Esophagus muscularis mucosa (tissue), 4 donors: ENCODE results near the gene CALHM2. TPM values are rescaled to one million over a fixed set of nuclear protein-coding genes. Genes with fewer than 3 reads are reported as not detected.
"Not testable (repeated sequence)": the region's sequence is repeated elsewhere in the genome, so short reads cannot be mapped to it uniquely, and the experiment has no call there.

Source experiments
- DNase-seq: peaks from one replicate; pipeline ENCODE4 v3.0.0-alpha.2; 2017; ENCODE audit errors: extremely low spot score
- H3K27ac ChIP-seq, 4 donors: fragments of 200-600 bp; sonication (generic); replicated peaks in 1 of 4; 1 replicate in 3 of 4; 2 replicates in 1 of 4; pipeline ENCODE4 v1.5.1; 2016 to 2019; ENCODE audit warnings: mild to moderate bottlenecking in 1 of 4
- H3K27me3 ChIP-seq, 4 donors: fragments of 200-600 bp; sonication (generic); one replicate each; pipeline versions ENCODE4 v1.5.1 to v1.6.0; 2016 to 2019
- H3K36me3 ChIP-seq, 4 donors: fragments of 200-600 bp; sonication (generic); one replicate each; pipeline ENCODE4 v1.5.1; 2016 to 2019
- H3K4me1 ChIP-seq, 4 donors: fragments of 200-600 bp; sonication (generic); one replicate each; pipeline ENCODE4 v1.5.1; 2016 to 2019
- H3K4me3 ChIP-seq, 4 donors: fragments of 200-600 bp; sonication (generic); 1 replicate in 2 of 4; 2 replicates in 2 of 4; pipeline ENCODE4 v1.5.1; 2016 to 2019; ENCODE audit warnings: mild to moderate bottlenecking in 4 of 4, moderate library complexity in 1 of 4
- H3K9me3 ChIP-seq, 4 donors: fragments of 200-600 bp; sonication (generic); 1 replicate in 3 of 4; 2 replicates in 1 of 4; pipeline ENCODE4 v1.5.1; 2016 to 2019
- CTCF ChIP-seq, 3 experiments: fragments of 200-600 bp in 2 of 3; fragments of 450-650 bp in 1 of 3; sonication (generic) in 2 of 3; IDR thresholded peaks; one replicate each; pipeline ENCODE4 v1.5.1; 2017 to 2019; ENCODE audit warnings: antibody characterized with exemption in 3 of 3, mild to moderate bottlenecking in 2 of 3, moderate library complexity in 1 of 3
- EP300 ChIP-seq: sonication (generic); formaldehyde crosslinking; IDR thresholded peaks from one replicate; pipeline ENCODE4 v1.6.1; 2017; ENCODE audit warnings: antibody characterized with exemption
- POLR2A ChIP-seq: fragments of 450-650 bp; IDR thresholded peaks from one replicate; pipeline ENCODE4 v1.6.1; 2017; ENCODE audit warnings: antibody characterized with exemption, moderate library complexity, mild to moderate bottlenecking, low read depth
- POLR2AphosphoS5 ChIP-seq, 2 donors: sonication (generic); formaldehyde crosslinking; IDR thresholded peaks; one replicate each; pipeline ENCODE4 v1.6.1; 2017; ENCODE audit warnings: antibody characterized with exemption in 2 of 2
- WGBS: methylation state at CpG from one replicate; pipeline ENCODE4 v1.1.5; 2018; 5-methylcytosine and 5-hydroxymethylcytosine counted together
- intact Hi-C: fragments of 100-400 bp; cut with DNase I; formaldehyde crosslinking; loops from one replicate; pipeline ENCODE4 v1.15.1; 2023
- total RNA-seq, 4 donors: library from RNA; depleted of rRNA; stranded (reverse); fragments of >200 nt; gene quantifications; one replicate each; pipeline versions ENCODE4 v1.1.0 to v1.2.1, GENCODE V29; 2016

CALHM2 gene
- total RNA-seq, 4 donors from 2014 or later = 44.4 to 69.9 (median 62.8) TPM

DNA sequence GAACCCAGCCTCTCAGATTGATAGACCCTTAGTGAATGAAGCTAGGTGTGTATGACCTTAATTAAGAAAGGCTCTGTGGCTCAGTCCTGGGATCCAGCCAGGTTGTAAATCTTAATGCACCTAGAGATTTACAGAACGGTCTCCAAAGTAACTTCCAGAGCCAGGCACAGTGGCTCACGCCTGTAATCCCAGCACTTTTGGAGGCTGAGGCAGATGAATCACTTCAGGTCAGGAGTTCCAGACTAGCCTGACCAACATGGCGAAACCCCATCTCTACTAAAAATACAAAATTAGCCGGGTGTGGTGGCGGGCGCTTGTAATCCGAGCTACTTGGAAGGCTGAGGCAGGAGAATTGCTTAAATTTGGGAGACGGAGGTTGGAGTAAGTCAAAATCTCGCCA lies 24.3 kb downstream of the CALHM2 start:
- no peak for DNase-seq
- 92% methylated on average over 9 of the region's 9 CpGs for WGBS
- intact Hi-C loops = no loop called here
- no peak overlapping the region for H3K27ac ChIP-seq
- peaks cover 39 to 94% (median 80%) of the 10 kb centered on the region in 4 donors for H3K36me3 ChIP-seq
- peaks cover 0 to 7% (median 3%) of the 10 kb centered on the region in 4 donors for H3K4me1 ChIP-seq
- TF ChIP-seq EP300 (no peak), POLR2AphosphoS5 (IDR thresholded peaks at IDR 0.05) (no peak), POLR2A (no peak), CTCF (IDR thresholded peaks at IDR 0.05) (no peak)
- H3K27me3 ChIP-seq = no peaks in the 10 kb centered on the region
- no peak overlapping the region for H3K4me3 ChIP-seq
- no peaks in the 10 kb centered on the region for H3K9me3 ChIP-seq

DNA sequence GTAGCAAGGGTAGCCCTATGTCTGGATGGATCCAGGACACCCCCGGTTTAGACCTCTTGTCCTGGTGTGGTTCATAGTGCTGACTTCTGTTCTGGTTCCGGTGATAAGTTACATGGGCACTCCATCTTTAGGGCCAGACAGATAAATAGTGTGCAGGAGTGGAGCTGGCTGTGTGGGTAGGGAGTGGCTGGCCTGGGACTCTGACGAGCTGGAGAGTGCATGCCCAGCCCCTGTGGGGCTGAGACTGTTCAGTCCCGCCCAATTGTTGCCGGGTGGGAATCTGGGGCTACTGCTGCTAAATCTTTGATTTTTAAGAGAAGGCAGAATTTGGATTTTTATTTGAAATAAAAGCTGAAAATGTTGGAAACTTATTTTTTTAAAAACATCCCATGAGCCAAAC lies 28.4 kb downstream of the CALHM2 start:
- Histone ChIP-seq H3K4me3 (no peak overlapping the region), H3K4me1 (no peaks in the 10 kb centered on the region), H3K9me3 (no peaks in the 10 kb centered on the region), H3K27me3 (no peaks in the 10 kb centered on the region), H3K36me3 (peaks cover 70 to 99% (median 91%) of the 10 kb centered on the region in 4 donors), H3K27ac (no peak overlapping the region)
- intact Hi-C loops = no loop called here
- TF ChIP-seq POLR2A (no peak), CTCF (IDR thresholded peaks at IDR 0.05) (no peak)
- no peak for DNase-seq
- 88% methylated on average over 5 of the region's 5 CpGs for whole genome bisulfite sequencing

DNA sequence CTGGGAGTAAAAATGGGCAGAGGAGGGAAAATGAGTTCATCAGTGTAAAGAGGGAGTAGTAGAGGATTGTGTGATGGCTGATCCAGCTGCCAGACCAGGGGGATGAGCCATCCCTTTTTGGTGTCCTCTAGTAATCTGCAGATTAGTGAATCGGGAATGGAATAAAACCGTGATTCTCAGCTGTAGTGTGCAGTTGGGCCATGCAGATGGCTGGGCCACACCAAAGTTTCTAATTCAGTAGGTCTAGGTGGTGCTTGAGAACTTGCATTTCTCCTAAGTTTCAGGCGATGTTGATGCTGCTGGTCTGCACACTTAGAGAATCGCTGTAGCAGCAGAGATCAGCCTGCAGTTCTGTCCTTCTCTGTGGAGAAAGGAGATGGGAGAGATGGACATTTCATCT lies 33.1 kb downstream of the CALHM2 start:
- 95% methylated on average over 4 of the region's 4 CpGs for WGBS
- Histone ChIP-seq H3K4me3 (no peak overlapping the region), H3K9me3 (no peaks in the 10 kb centered on the region), H3K36me3 (peaks cover 78 to 100% (median 95%) of the 10 kb centered on the region in 4 donors), H3K4me1 (no peaks in the 10 kb centered on the region), H3K27ac (no peak overlapping the region), H3K27me3 (no peaks in the 10 kb centered on the region)
- no peak for TF ChIP-seq CTCF (IDR thresholded peaks at IDR 0.05)
- TF ChIP-seq POLR2A = no peak
- TF ChIP-seq POLR2AphosphoS5 (IDR thresholded peaks at IDR 0.05) = no peak
- TF ChIP-seq EP300 = no peak
- intact Hi-C loops = no loop called here
- DNase-seq = no peak

GRCh38 chr10:103417601-103418000 lies 34.6 kb downstream of the CALHM2 start:
- intact Hi-C loops = loop anchor here (2.0 kb wide), 1 partner anchor 67 kb away; no protein-coding TSS in a partner anchor
- H3K9me3 ChIP-seq = no peaks in the 10 kb centered on the region
- WGBS = 79% methylated on average over 5 of the region's 5 CpGs

GRCh38 chr10:103417148-103417469 lies 35.1 kb downstream of the CALHM2 start:
- H3K4me3 ChIP-seq, H3K9me3 ChIP-seq, H3K27ac ChIP-seq, H3K27me3 ChIP-seq, DNase-seq, H3K4me1 ChIP-seq: not testable (repeated sequence)
- peaks cover 83 to 100% (median 95%) of the 10 kb centered on the region in 4 donors for H3K36me3 ChIP-seq
- WGBS = 91% methylated on average over 5 of the region's 5 CpGs
- intact Hi-C loops = loop anchor here (2.0 kb wide), 1 partner anchor 68 kb away; no protein-coding TSS in a partner anchor

More at GRCh38 chr10:103417601-103418000, 34.6 kb downstream of the CALHM2 start:
- no peaks in the 10 kb centered on the region for H3K27me3 ChIP-seq
- H3K4me1 ChIP-seq = no peaks in the 10 kb centered on the region
- no peak for DNase-seq
- peaks cover 83 to 100% (median 95%) of the 10 kb centered on the region in 4 donors for H3K36me3 ChIP-seq
- H3K27ac ChIP-seq = no peak overlapping the region
- no peak overlapping the region for H3K4me3 ChIP-seq
- no peak for TF ChIP-seq CTCF (IDR thresholded peaks at IDR 0.05)
- no peak for TF ChIP-seq POLR2A
- no peak for TF ChIP-seq EP300
- TF ChIP-seq POLR2AphosphoS5 (IDR thresholded peaks at IDR 0.05) = no peak
